IMR-90 (cell line): ENCODE data around the gene ST6GALNAC3. TPM values are rescaled to one million over a fixed set of nuclear protein-coding genes. Genes with fewer than 3 reads are reported as not detected.

Experiments used
- ATAC-seq: fragments of 200-7000 bp; cut with Tn5 transposase; 2 replicates; pipeline ENCODE4 v1.9.1; 2020; ENCODE audit warnings: low read depth, mild to moderate bottlenecking, moderate library complexity
- BruUV-seq: library from RNA; stranded (reverse); fragments of 400-500 nt; replicated peaks from 2 replicates; lab custom pipeline; 2021; lab: Mats Ljungman, UMichigan
- CTCF ChIA-PET: fragments of 300-600 bp; formaldehyde crosslinking; extraction: SDS; loops from one replicate; lab custom pipeline; 2021; ENCODE audit warnings: antibody characterized with exemption; lab: Yijun Ruan, JAX
- POLR2A ChIA-PET: fragments of 300-600 bp; sonication (Branson Sonifier 250); formaldehyde crosslinking; loops from one replicate; lab custom pipeline; 2022; ENCODE audit warnings: antibody characterized with exemption; ENCODE audit not compliant: unreplicated experiment; lab: Charles Lee
- DNase-seq: peaks from one replicate; pipeline ENCODE4 v3.0.0; 2013
- H2AFZ ChIP-seq: replicated peaks from 2 replicates; pipeline ENCODE3; 2013; ENCODE audit warnings: low read length, mild to moderate bottlenecking; ENCODE audit not compliant: poor library complexity
- H2AK5ac ChIP-seq: 2 replicates; pipeline ENCODE4 v1.6.1; 2013; ENCODE audit warnings: low read depth, low read length, inconsistent platforms
- H2AK9ac ChIP-seq: replicated peaks from 2 replicates; pipeline ENCODE3; 2013; ENCODE audit warnings: mild to moderate bottlenecking, low read depth, low read length, moderate library complexity; ENCODE audit not compliant: poor library complexity
- H2BK120ac ChIP-seq: 2 replicates; pipeline ENCODE4 v1.6.1; 2013; ENCODE audit warnings: low read depth, low read length, inconsistent platforms
- H2BK15ac ChIP-seq: 3 replicates; pipeline ENCODE4 v1.6.1; 2013; ENCODE audit warnings: low read depth, low read length, inconsistent platforms
- H2BK20ac ChIP-seq: 2 replicates; pipeline ENCODE4 v1.6.1; 2013; ENCODE audit warnings: low read depth, mild to moderate bottlenecking, inconsistent platforms, low read length, moderate library complexity
- H2BK5ac ChIP-seq: 2 replicates; pipeline ENCODE4 v1.6.1; 2013; ENCODE audit warnings: mild to moderate bottlenecking, low read depth, low read length, inconsistent platforms; ENCODE audit not compliant: poor library complexity, severe bottlenecking
- H3K14ac ChIP-seq: replicated peaks from 2 replicates; pipeline ENCODE4 v1.6.1; 2013; ENCODE audit warnings: low read depth, low read length, inconsistent platforms
- H3K18ac ChIP-seq: 2 replicates; pipeline ENCODE4 v1.6.1; 2013; ENCODE audit warnings: low read depth, low read length, control low read depth
- H3K23ac ChIP-seq: 2 replicates; pipeline ENCODE4 v1.6.1; 2013; ENCODE audit warnings: low read depth, low read length, inconsistent platforms
- H3K27ac ChIP-seq: 2 replicates; pipeline ENCODE4 v1.5.1; 2013; ENCODE audit warnings: mild to moderate bottlenecking, control low read depth, low read length; ENCODE audit not compliant: insufficient read depth
- H3K27me3 ChIP-seq: 2 replicates; pipeline ENCODE4 v1.6.1; 2013; ENCODE audit warnings: low read length; ENCODE audit not compliant: control insufficient read depth, insufficient read depth
- H3K36me3 ChIP-seq: 2 replicates; pipeline ENCODE4 v1.6.1; 2013; ENCODE audit warnings: low read length, mixed read lengths; ENCODE audit not compliant: control insufficient read depth, insufficient read depth
- H3K4ac ChIP-seq: 2 replicates; pipeline ENCODE4 v1.6.1; 2013; ENCODE audit warnings: low read depth, low read length, inconsistent platforms
- H3K4me1 ChIP-seq: 2 replicates; pipeline ENCODE4 v1.6.1; 2013; ENCODE audit warnings: low read length, mixed read lengths; ENCODE audit not compliant: control insufficient read depth, insufficient read depth
- H3K4me2 ChIP-seq: 2 replicates; pipeline ENCODE4 v1.6.1; 2013; ENCODE audit warnings: low read depth, mild to moderate bottlenecking, control low read depth, low read length, moderate library complexity
- H3K4me3 ChIP-seq: 2 replicates; pipeline ENCODE4 v1.5.1; 2013; ENCODE audit warnings: low read depth, mild to moderate bottlenecking, control low read depth, low read length, moderate library complexity; ENCODE audit not compliant: insufficient read depth
- H3K56ac ChIP-seq: 2 replicates; pipeline ENCODE4 v1.6.1; 2013; ENCODE audit warnings: low read length, inconsistent platforms; ENCODE audit not compliant: insufficient read depth; ENCODE audit errors: extremely low read depth
- H3K79me1 ChIP-seq, 2 experiments: 2 replicates each; pipeline ENCODE4 v1.6.1; 2013; ENCODE audit warnings: low read length in 2 of 2, inconsistent platforms in 1 of 2, low read depth in 1 of 2
- H3K9ac ChIP-seq: 2 replicates; pipeline ENCODE4 v1.6.1; 2013; ENCODE audit warnings: low read depth, low read length, control low read depth
- H3K9me1 ChIP-seq: 2 replicates; pipeline ENCODE4 v1.6.1; 2013; ENCODE audit warnings: low read length, inconsistent platforms; ENCODE audit not compliant: insufficient read depth
- H3K9me3 ChIP-seq: 2 replicates; pipeline ENCODE4 v1.6.1; 2013; ENCODE audit warnings: low read length; ENCODE audit not compliant: control insufficient read depth, insufficient read depth
- H4K20me1 ChIP-seq: 2 replicates; pipeline ENCODE4 v1.6.1; 2013; ENCODE audit warnings: low read length, inconsistent platforms; ENCODE audit not compliant: insufficient read depth
- H4K5ac ChIP-seq: 2 replicates; pipeline ENCODE4 v1.6.1; 2013; ENCODE audit warnings: mild to moderate bottlenecking, low read depth, low read length, control low read depth
- H4K8ac ChIP-seq, 2 experiments: 2 replicates each; pipeline ENCODE4 v1.6.1; 2013; ENCODE audit warnings: low read depth in 2 of 2, low read length in 2 of 2, control low read depth in 1 of 2, inconsistent platforms in 1 of 2
- H4K91ac ChIP-seq: 2 replicates; pipeline ENCODE4 v1.6.1; 2013; ENCODE audit warnings: low read depth, low read length, inconsistent platforms; ENCODE audit not compliant: insufficient read depth
- MAZ ChIP-seq: IDR thresholded peaks from 2 replicates; pipeline ENCODE4 v1.6.1; 2012; ENCODE audit warnings: low read depth, mild to moderate bottlenecking, low read length, improper control_type of control experiment, moderate library complexity, borderline replicate concordance
- WGBS, 2 experiments: methylation state at CpG; one replicate each; pipeline versions ENCODE4 v1.1.5 to v1.1.7; 2013; ENCODE audit warnings: missing lambda C conversion rate in 2 of 2; ENCODE audit not compliant: insufficient read length in 1 of 2; ENCODE audit errors: extremely low coverage in 2 of 2; 5-methylcytosine and 5-hydroxymethylcytosine counted together
- dilution Hi-C: fragments of 300-500 bp; cut with HindIII; formaldehyde crosslinking; loops from one replicate; pipeline ENCODE4 v1.14.3; 2018; ENCODE audit warnings: low sequenced_read_pairs; ENCODE audit not compliant: unreplicated experiment
- in situ Hi-C: fragments of 300-500 bp; cut with MboI; formaldehyde crosslinking; loops from 3 replicates; pipeline ENCODE4 v1.14.3; 2019; ENCODE audit warnings: low sequenced_read_pairs, inconsistent platforms, mixed read lengths
- intact Hi-C: fragments of 100-400 bp; cut with micrococcal nuclease; formaldehyde crosslinking; loops from 2 replicates; pipeline ENCODE4 v1.10.0; 2022
- polyA plus RNA-seq, 3 experiments: library from polyadenylated mRNA; depleted of rRNA; stranded (reverse); fragments of >200 nt; gene quantifications; 2 replicates each; pipeline ENCODE4 v1.2.3, GENCODE V29; 2012; ENCODE audit warnings: low replicate concordance in 1 of 3
- total RNA-seq: library from RNA; depleted of rRNA; stranded (reverse); fragments of >200 nt; gene quantifications from 2 replicates; pipeline ENCODE4 v1.2.3, GENCODE V29; 2012

ST6GALNAC3 gene
- total and polyA plus RNA-seq, 2 of the 4 experiments (the other 2 are of a cell fraction), result 0.65 to 1.3 TPM

- ChIA-PET POLR2A (no interaction called here), CTCF (no interaction called here)
- Histone ChIP-seq H3K18ac (no peak overlapping the region), H3K27me3 (no peaks in the 10 kb centered on the region), H3K27ac (no peak overlapping the region), H3K9me3 (no peaks in the 10 kb centered on the region), H3K23ac (no peak overlapping the region), H4K8ac (no peak overlapping the region), H2BK120ac (no peak overlapping the region), H3K14ac (no peak overlapping the region), H2AK9ac (no peak overlapping the region), H2AK5ac (no peak overlapping the region), H3K4ac (no peak overlapping the region), H3K9me1 (no peaks in the 10 kb centered on the region), H3K79me1 (no peaks in the 10 kb centered on the region), H2BK15ac (no peak overlapping the region), H2BK5ac (no peak overlapping the region), H2BK20ac (no peak overlapping the region), H4K5ac (no peak overlapping the region), H3K9ac (no peak overlapping the region), H3K4me3 (no peak overlapping the region), H3K4me1 (no peaks in the 10 kb centered on the region), H3K36me3 (no peaks in the 10 kb centered on the region), H4K20me1 (no peaks in the 10 kb centered on the region), H2AFZ (no peak overlapping the region), H3K4me2 (no peak overlapping the region), H4K91ac (no peak overlapping the region), H3K56ac (no peak overlapping the region)
- intact Hi-C loops (no loop called here), dilution Hi-C loops (no loop called here), in situ Hi-C loops (no loop called here)
- no CpG with 5 or more reads among the region's 2 CpGs for WGBS, 2 experiments
- DNase-seq, result no peak
- no peak for ATAC-seq
- BruUV-seq, result no TSS peak
- no peak for TF ChIP-seq MAZ
Measured at GRCh38 chr1:76580206-76580605, 505.7 kb downstream of the ST6GALNAC3 start.
